ENCODE results near the gene ZNF770.
"Not testable (repeated sequence)": the region's sequence is repeated elsewhere in the genome, so short reads cannot be mapped to it uniquely, and the experiment has no call there.

Gene ZNF770

DNA sequence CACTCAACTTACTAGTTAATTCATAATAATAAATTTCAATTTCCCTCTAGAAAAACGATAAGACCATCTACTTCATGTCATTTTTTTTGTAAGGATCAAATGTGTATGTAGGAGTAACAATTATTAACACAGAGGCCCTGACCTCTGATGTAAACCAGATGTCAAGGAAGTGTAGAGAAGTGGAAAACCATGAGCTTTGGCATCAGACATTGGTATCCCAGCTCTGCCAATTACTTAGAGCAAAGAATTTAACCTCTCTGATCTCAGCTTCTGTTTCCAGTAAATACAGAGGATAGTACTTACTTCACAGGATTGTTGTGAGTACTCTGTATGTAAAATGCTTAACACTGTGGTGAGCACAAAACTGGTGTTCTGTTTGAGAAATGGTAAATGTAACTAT lies 36.1 kb downstream of the ZNF770 start:
- DNase-seq (ENCODE audit: extremely low read depth, insufficient read length): no peak
- H3K36me3 ChIP-seq (ENCODE audit: control insufficient read depth, insufficient read depth, low read length): peaks cover 3% of the 10 kb centered on the region; the same call in 1 of the 2 replicates
- H3K27me3 ChIP-seq (replicated peaks; ENCODE audit: control insufficient read depth, insufficient read depth, low read length): no peaks in the 10 kb centered on the region
- no peak overlapping the region for H3K4me3 ChIP-seq (replicated peaks; ENCODE audit: low read depth, low read length)
- TF ChIP-seq CTCF (IDR thresholded peaks at IDR 0.05; ENCODE audit: insufficient read depth, low read length, poor library complexity, severe bottlenecking): no peak

- Histone ChIP-seq H3K4me3 (replicated peaks; ENCODE audit: low read depth, low read length) (no peak overlapping the region), H3K36me3 (ENCODE audit: control insufficient read depth, insufficient read depth, low read length) (no peaks in the 10 kb centered on the region; the same call in none of the 2 replicates), H3K27me3 (replicated peaks; ENCODE audit: control insufficient read depth, insufficient read depth, low read length) (no peaks in the 10 kb centered on the region)
- DNase-seq (ENCODE audit: extremely low read depth, insufficient read length): no peak
- no peak for TF ChIP-seq CTCF (IDR thresholded peaks at IDR 0.05; ENCODE audit: insufficient read depth, low read length, poor library complexity, severe bottlenecking)
Measured at GRCh38 chr15:34944936-34945335, 43.2 kb downstream of the ZNF770 start.

DNA sequence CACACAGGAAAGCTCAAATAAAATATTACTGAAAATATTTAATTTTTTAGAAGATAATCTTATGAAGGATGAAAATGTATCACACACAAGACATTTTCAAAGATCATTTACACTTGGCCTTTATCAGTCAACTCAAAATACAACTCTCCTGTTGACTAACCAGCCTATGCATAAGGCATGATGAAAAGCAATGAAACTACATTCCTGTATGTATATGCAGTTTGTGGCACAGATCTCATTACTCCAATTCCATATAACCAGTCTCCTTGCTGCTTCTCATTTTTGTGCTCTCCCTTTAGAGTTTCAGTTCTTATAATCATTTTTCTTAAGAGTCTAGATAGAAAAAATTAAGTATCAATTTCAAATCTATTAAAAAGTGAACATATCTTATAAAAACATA lies 44.4 kb downstream of the ZNF770 start:
- Histone ChIP-seq H3K36me3 (ENCODE audit: control insufficient read depth, insufficient read depth, low read length) (peaks cover 2% of the 10 kb centered on the region), H3K27me3 (replicated peaks; ENCODE audit: control insufficient read depth, insufficient read depth, low read length) (no peaks in the 10 kb centered on the region), H3K4me3 (replicated peaks; ENCODE audit: low read depth, low read length) (no peak overlapping the region)
- no peak for DNase-seq (ENCODE audit: extremely low read depth, insufficient read length)
- TF ChIP-seq CTCF (IDR thresholded peaks at IDR 0.05; ENCODE audit: insufficient read depth, low read length, poor library complexity, severe bottlenecking): no peak

- not testable (repeated sequence) for DNase-seq (ENCODE audit: extremely low read depth, insufficient read length); H3K36me3 ChIP-seq (ENCODE audit: control insufficient read depth, insufficient read depth, low read length); H3K4me3 ChIP-seq (replicated peaks; ENCODE audit: low read depth, low read length); H3K27me3 ChIP-seq (replicated peaks; ENCODE audit: control insufficient read depth, insufficient read depth, low read length)
Measured at GRCh38 chr15:34943264-34943663, 44.8 kb downstream of the ZNF770 start.

DNA sequence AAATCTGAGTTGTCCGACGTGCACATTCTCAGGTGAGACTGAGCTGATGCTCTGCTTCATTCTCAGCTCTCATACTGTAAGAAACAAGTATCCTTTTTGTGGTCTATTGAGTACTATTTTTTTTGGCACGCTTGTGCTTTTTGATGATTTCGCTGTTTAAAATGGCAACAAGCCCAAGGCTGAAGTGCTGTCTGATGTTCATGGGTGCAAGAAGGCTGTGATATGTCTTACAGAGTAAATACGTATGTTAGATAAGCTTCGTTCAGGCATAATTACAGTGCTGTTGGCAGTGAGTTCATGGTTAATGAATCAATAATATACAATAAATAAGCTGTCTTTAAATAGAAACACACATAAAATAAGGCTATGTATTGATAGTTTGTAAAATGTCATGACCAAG lies 45.7 kb downstream of the ZNF770 start:
- H3K36me3 ChIP-seq (ENCODE audit: control insufficient read depth, insufficient read depth, low read length): peaks cover 2% of the 10 kb centered on the region
- DNase-seq (ENCODE audit: extremely low read depth, insufficient read length): no peak

GRCh38 chr15:34941831-34942230 lies 46.3 kb downstream of the ZNF770 start:
- no peak for DNase-seq (ENCODE audit: extremely low read depth, insufficient read length)
- H3K36me3 ChIP-seq (ENCODE audit: control insufficient read depth, insufficient read depth, low read length): peaks cover 2% of the 10 kb centered on the region
- no peaks in the 10 kb centered on the region for H3K27me3 ChIP-seq (replicated peaks; ENCODE audit: control insufficient read depth, insufficient read depth, low read length)
- no peak overlapping the region for H3K4me3 ChIP-seq (replicated peaks; ENCODE audit: low read depth, low read length)
- TF ChIP-seq CTCF (IDR thresholded peaks at IDR 0.05; ENCODE audit: insufficient read depth, low read length, poor library complexity, severe bottlenecking): no peak

More for the DNA sequence above, 45.7 kb downstream of the ZNF770 start:
- no peaks in the 10 kb centered on the region for H3K27me3 ChIP-seq (replicated peaks; ENCODE audit: control insufficient read depth, insufficient read depth, low read length)
- no peak overlapping the region for H3K4me3 ChIP-seq (replicated peaks; ENCODE audit: low read depth, low read length)
- no peak for TF ChIP-seq CTCF (IDR thresholded peaks at IDR 0.05; ENCODE audit: insufficient read depth, low read length, poor library complexity, severe bottlenecking)

All from GM06990 (cell line).